ENCODE measurements around the gene CAMTA1.

CAMTA1 gene

DNA sequence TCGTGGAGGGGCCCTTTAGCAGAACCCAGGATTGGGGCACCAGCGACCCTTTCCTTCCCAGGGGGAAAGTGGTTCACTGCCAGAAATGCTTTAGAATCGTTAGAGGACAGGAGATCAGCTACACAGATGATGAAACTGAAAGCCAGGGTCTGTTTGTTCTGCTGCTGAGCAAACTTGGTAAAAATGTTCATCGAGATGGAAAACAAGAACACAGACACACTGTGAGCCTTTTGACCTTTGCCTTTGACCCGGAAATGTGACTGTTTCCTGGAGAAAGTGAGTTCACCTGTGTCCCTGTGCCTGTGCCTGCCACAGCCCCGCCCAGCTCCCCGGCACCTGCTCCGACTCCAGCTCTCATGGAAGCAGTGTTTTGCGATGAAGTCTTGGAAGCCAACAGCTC, 234.3 kb downstream of the CAMTA1 start:
- no peak for ATAC-seq
- TF ChIP-seq, protein P1, sequence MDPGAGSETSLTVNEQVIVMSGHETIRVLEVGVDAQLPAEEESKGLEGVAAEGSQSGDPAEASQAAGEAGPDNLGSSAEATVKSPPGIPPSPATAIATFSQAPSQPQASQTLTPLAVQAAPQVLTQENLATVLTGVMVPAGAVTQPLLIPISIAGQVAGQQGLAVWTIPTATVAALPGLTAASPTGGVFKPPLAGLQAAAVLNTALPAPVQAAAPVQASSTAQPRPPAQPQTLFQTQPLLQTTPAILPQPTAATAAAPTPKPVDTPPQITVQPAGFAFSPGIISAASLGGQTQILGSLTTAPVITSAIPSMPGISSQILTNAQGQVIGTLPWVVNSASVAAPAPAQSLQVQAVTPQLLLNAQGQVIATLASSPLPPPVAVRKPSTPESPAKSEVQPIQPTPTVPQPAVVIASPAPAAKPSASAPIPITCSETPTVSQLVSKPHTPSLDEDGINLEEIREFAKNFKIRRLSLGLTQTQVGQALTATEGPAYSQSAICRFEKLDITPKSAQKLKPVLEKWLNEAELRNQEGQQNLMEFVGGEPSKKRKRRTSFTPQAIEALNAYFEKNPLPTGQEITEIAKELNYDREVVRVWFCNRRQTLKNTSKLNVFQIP (CRISPR knock-in tag; IDR thresholded peaks at IDR 0.05; ENCODE audit: borderline replicate concordance, low read depth): no peak
- TF ChIP-seq ESRRG (CRISPR knock-in tag; IDR thresholded peaks at IDR 0.05) (no peak), ISL1 (CRISPR knock-in tag; IDR thresholded peaks at IDR 0.05) (no peak), BACH2 (CRISPR knock-in tag; IDR thresholded peaks at IDR 0.05; ENCODE audit: borderline replicate concordance) (no peak), TCF4 (CRISPR knock-in tag; IDR thresholded peaks at IDR 0.05; ENCODE audit: borderline replicate concordance) (no peak), ARNTL (CRISPR knock-in tag; IDR thresholded peaks at IDR 0.05; ENCODE audit: borderline replicate concordance, low read depth) (no peak)
- TF ChIP-seq, protein P2, sequence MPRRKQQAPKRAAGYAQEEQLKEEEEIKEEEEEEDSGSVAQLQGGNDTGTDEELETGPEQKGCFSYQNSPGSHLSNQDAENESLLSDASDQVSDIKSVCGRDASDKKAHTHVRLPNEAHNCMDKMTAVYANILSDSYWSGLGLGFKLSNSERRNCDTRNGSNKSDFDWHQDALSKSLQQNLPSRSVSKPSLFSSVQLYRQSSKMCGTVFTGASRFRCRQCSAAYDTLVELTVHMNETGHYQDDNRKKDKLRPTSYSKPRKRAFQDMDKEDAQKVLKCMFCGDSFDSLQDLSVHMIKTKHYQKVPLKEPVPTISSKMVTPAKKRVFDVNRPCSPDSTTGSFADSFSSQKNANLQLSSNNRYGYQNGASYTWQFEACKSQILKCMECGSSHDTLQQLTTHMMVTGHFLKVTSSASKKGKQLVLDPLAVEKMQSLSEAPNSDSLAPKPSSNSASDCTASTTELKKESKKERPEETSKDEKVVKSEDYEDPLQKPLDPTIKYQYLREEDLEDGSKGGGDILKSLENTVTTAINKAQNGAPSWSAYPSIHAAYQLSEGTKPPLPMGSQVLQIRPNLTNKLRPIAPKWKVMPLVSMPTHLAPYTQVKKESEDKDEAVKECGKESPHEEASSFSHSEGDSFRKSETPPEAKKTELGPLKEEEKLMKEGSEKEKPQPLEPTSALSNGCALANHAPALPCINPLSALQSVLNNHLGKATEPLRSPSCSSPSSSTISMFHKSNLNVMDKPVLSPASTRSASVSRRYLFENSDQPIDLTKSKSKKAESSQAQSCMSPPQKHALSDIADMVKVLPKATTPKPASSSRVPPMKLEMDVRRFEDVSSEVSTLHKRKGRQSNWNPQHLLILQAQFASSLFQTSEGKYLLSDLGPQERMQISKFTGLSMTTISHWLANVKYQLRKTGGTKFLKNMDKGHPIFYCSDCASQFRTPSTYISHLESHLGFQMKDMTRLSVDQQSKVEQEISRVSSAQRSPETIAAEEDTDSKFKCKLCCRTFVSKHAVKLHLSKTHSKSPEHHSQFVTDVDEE (CRISPR knock-in tag; IDR thresholded peaks at IDR 0.05): no peak
- TF ChIP-seq, protein P3, sequence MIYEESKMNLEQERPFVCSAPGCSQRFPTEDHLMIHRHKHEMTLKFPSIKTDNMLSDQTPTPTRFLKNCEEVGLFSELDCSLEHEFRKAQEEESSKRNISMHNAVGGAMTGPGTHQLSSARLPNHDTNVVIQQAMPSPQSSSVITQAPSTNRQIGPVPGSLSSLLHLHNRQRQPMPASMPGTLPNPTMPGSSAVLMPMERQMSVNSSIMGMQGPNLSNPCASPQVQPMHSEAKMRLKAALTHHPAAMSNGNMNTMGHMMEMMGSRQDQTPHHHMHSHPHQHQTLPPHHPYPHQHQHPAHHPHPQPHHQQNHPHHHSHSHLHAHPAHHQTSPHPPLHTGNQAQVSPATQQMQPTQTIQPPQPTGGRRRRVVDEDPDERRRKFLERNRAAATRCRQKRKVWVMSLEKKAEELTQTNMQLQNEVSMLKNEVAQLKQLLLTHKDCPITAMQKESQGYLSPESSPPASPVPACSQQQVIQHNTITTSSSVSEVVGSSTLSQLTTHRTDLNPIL (CRISPR knock-in tag; IDR thresholded peaks at IDR 0.05; ENCODE audit: low read depth): no peak

DNA sequence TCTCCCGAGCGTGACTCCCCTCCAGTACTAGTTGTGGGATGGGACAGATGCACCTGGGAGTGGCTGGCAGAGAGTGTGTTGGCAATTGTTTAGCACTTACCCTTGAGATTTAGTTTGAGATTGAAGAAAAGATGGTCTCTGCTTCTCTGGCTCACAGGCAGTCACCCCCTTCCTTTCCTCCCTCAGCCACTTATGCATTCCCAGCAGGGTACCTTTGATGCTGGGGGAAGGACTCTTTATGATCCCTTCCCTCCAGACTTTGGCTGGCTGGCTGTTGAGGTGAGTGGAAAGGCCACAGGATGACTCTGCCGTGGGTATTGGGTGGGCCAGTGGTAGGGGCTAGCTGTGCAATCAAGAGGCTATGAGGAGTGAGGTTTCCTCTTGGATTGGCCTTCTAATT, 236.8 kb downstream of the CAMTA1 start:
- ATAC-seq: no peak
- TF ChIP-seq, protein P3 (CRISPR knock-in tag; IDR thresholded peaks at IDR 0.05; ENCODE audit: low read depth): no peak
- TF ChIP-seq TCF4 (CRISPR knock-in tag; IDR thresholded peaks at IDR 0.05; ENCODE audit: borderline replicate concordance): no peak
- no peak for TF ChIP-seq CSDC2 (CRISPR knock-in tag; IDR thresholded peaks at IDR 0.05)
- TF ChIP-seq ESRRG (CRISPR knock-in tag; IDR thresholded peaks at IDR 0.05): no peak
- TF ChIP-seq, protein P4, sequence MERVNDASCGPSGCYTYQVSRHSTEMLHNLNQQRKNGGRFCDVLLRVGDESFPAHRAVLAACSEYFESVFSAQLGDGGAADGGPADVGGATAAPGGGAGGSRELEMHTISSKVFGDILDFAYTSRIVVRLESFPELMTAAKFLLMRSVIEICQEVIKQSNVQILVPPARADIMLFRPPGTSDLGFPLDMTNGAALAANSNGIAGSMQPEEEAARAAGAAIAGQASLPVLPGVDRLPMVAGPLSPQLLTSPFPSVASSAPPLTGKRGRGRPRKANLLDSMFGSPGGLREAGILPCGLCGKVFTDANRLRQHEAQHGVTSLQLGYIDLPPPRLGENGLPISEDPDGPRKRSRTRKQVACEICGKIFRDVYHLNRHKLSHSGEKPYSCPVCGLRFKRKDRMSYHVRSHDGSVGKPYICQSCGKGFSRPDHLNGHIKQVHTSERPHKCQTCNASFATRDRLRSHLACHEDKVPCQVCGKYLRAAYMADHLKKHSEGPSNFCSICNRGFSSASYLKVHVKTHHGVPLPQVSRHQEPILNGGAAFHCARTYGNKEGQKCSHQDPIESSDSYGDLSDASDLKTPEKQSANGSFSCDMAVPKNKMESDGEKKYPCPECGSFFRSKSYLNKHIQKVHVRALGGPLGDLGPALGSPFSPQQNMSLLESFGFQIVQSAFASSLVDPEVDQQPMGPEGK (CRISPR knock-in tag; IDR thresholded peaks at IDR 0.05; ENCODE audit: borderline replicate concordance): no peak
- TF ChIP-seq ZNF565 (CRISPR knock-in tag; conservative IDR thresholded peaks at IDR 0.05; ENCODE audit: low read depth): no peak
- no peak for TF ChIP-seq ARNTL (CRISPR knock-in tag; IDR thresholded peaks at IDR 0.05; ENCODE audit: borderline replicate concordance, low read depth)

DNA sequence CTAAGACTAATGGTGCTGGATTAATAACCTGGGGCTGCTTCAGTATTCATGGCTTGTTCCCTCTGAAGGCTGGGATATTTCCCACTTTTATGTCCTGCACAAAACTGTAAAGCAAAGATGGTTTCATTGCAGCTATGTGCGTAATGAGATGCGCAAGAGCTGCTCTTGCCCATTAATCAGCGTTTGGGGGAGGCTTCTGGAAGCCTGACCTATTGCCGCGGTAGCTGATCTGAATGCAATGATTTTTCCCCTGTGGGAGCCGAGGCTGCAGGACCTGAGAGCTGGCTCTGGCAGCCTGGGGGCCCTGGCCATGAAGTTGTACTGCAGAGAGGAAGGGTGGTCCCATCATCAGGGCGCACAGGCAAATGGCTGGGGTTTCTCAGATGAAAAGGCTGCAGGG, 239.8 kb downstream of the CAMTA1 start:
- TF ChIP-seq, protein P5, sequence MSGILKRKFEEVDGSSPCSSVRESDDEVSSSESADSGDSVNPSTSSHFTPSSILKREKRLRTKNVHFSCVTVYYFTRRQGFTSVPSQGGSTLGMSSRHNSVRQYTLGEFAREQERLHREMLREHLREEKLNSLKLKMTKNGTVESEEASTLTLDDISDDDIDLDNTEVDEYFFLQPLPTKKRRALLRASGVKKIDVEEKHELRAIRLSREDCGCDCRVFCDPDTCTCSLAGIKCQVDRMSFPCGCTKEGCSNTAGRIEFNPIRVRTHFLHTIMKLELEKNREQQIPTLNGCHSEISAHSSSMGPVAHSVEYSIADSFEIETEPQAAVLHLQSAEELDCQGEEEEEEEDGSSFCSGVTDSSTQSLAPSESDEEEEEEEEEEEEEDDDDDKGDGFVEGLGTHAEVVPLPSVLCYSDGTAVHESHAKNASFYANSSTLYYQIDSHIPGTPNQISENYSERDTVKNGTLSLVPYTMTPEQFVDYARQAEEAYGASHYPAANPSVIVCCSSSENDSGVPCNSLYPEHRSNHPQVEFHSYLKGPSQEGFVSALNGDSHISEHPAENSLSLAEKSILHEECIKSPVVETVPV (CRISPR knock-in tag; IDR thresholded peaks at IDR 0.05): no peak
- TF ChIP-seq OSR1 (CRISPR knock-in tag; IDR thresholded peaks at IDR 0.05) (no peak), GLIS3 (CRISPR knock-in tag; IDR thresholded peaks at IDR 0.05) (no peak), ZFP3 (CRISPR knock-in tag; IDR thresholded peaks at IDR 0.05) (no peak), TOX (CRISPR knock-in tag; IDR thresholded peaks at IDR 0.05; ENCODE audit: borderline replicate concordance) (no peak), ISL1 (CRISPR knock-in tag; IDR thresholded peaks at IDR 0.05) (no peak), RARB (CRISPR knock-in tag; IDR thresholded peaks at IDR 0.05) (no peak), PPARA (CRISPR knock-in tag; IDR thresholded peaks at IDR 0.05; ENCODE audit: borderline replicate concordance) (no peak)
- TF ChIP-seq, protein P2 (CRISPR knock-in tag; IDR thresholded peaks at IDR 0.05): no peak
- no peak for ATAC-seq
